Spinal cord (tissue), 4 donors: ENCODE data around the gene AKR7A3. TPM values are rescaled to one million over a fixed set of nuclear protein-coding genes. Genes with fewer than 3 reads are reported as not detected.

Experiments used
- polyA plus RNA-seq, 2 donors: library from polyadenylated mRNA; unstranded; fragments of 120-200 nt; gene quantifications; one replicate each; pipeline ENCODE4 v1.2.1, GENCODE V29; 2013; ENCODE audit not compliant: insufficient read length in 2 of 2
- small RNA-seq: library from RNA; depleted of rRNA; stranded (forward); fragments of <200 nt; gene quantifications from one replicate; pipeline ENCODE3, GENCODE V24; 2014; ENCODE audit warnings: low replicate concordance
- total RNA-seq, 2 donors: library from RNA; depleted of rRNA in 1 of 2; stranded (reverse); fragments of 120-200 nt in 1 of 2; fragments of >200 nt in 1 of 2; gene quantifications; one replicate each; pipeline versions ENCODE4 v1.2.3 to v1.2.4, GENCODE V29; 2013 to 2014

AKR7A3 gene
- total and polyA plus RNA-seq, 4 donors, result 2.0 to 4.5 (median 3.4) TPM

Small RNAs within 50 kb of the gene (small RNA-seq; reads per million reads assigned to genes)
- gene RNU6-1099P, result not detected

Other genes with a start within 250 kb of the AKR7A3 start
- gene UBR4, start 78.5 kb downstream of the AKR7A3 start, total RNA-seq, result 100 to 1,000 TPM; 103 to 108 TPM
- 100 to 1,000 TPM; 138 to 182 TPM for gene UBR4, start 78.5 kb downstream of the AKR7A3 start, polyA plus RNA-seq
- gene EMC1, start 37.2 kb downstream of the AKR7A3 start, total RNA-seq, result 10 to 100 TPM; 45.6 to 70.5 TPM
- gene EMC1, start 37.2 kb downstream of the AKR7A3 start, polyA plus RNA-seq, result 10 to 100 TPM; 43.6 to 55.2 TPM
- gene MRTO4, start 37.0 kb downstream of the AKR7A3 start, total RNA-seq, result 10 to 100 TPM; 18.4 to 29.3 TPM
- 10 to 100 TPM; 38.2 to 45.0 TPM for gene MRTO4, start 37.0 kb downstream of the AKR7A3 start, polyA plus RNA-seq
- 100 to 1,000 TPM in 1 of 2 donors, 10 to 100 TPM in 1; 39.1 to 101 TPM for gene AKR7A2, start 23.4 kb upstream of the AKR7A3 start, total RNA-seq
- gene AKR7A2, start 23.4 kb upstream of the AKR7A3 start, polyA plus RNA-seq, result 10 to 100 TPM; 64.7 to 70.0 TPM
- gene SLC66A1, start 23.6 kb upstream of the AKR7A3 start, total RNA-seq, result 10 to 100 TPM; 12.2 to 18.5 TPM
- 10 to 100 TPM; 20.4 to 24.0 TPM for gene SLC66A1, start 23.6 kb upstream of the AKR7A3 start, polyA plus RNA-seq
- 100 to 1,000 TPM in 1 of 2 donors, 10 to 100 TPM in 1; 78.8 to 197 TPM for gene CAPZB, start 196.8 kb upstream of the AKR7A3 start, total RNA-seq
- 100 to 1,000 TPM; 289 to 312 TPM for gene CAPZB, start 196.8 kb upstream of the AKR7A3 start, polyA plus RNA-seq